ENCODE data around the gene CDC42BPA. TPM values are rescaled to one million over a fixed set of nuclear protein-coding genes. Genes with fewer than 3 reads are reported as not detected.

CDC42BPA gene
- total and polyA plus RNA-seq, 8 donors, result 6.2 to 198 (median 64.5) TPM

GRCh38 chr1:227311389-227312001, 6.8 kb downstream of the CDC42BPA start:
- WGBS, 5 donors, result 47 to 61% (median 52%) methylated on average over 4 of the region's 4 CpGs
- no peak for TF ChIP-seq POLR2AphosphoS5 (IDR thresholded peaks at IDR 0.05)
- TF ChIP-seq POLR2A (IDR thresholded peaks at IDR 0.05), result no peak
- TF ChIP-seq CTCF (IDR thresholded peaks at IDR 0.05), result no peak
- no peak for TF ChIP-seq EP300 (IDR thresholded peaks at IDR 0.05)
- intact Hi-C loops (cut with DNase I; ENCODE audit: low total_unique reads), result no loop called here

GRCh38 chr1:227308367-227309336, 9.6 kb downstream of the CDC42BPA start:
- H3K4me1 ChIP-seq, result peaks cover 12 to 78% (median 44%) of the 10 kb centered on the region in 4 donors
- no peaks in the 10 kb centered on the region for H3K36me3 ChIP-seq
- H3K27me3 ChIP-seq, result no peaks in the 10 kb centered on the region
- WGBS, 5 donors, result 31 to 49% (median 38%) methylated on average over 6 of the region's 6 CpGs
- intact Hi-C loops (cut with DNase I; ENCODE audit: low total_unique reads), result no loop called here
- peak overlapping the region in 2 of 4 donors; percentile 3 to 21 for H3K4me3 ChIP-seq
- H3K9me3 ChIP-seq, result no peaks in the 10 kb centered on the region
- DNase-seq, result peak in 1 of 2 donors; percentile 66
- no peak for TF ChIP-seq CTCF (IDR thresholded peaks at IDR 0.05)
- peak in 1 of 3 donors; percentile 18 for TF ChIP-seq POLR2AphosphoS5 (IDR thresholded peaks at IDR 0.05)
- peak overlapping the region; percentile 58 to 82 (median 72) for H3K27ac ChIP-seq

More at GRCh38 chr1:227311389-227312001, 6.8 kb downstream of the CDC42BPA start:
- H3K9me3 ChIP-seq, result no peaks in the 10 kb centered on the region
- no peak overlapping the region for H3K4me3 ChIP-seq
- peaks cover 12 to 75% (median 46%) of the 10 kb centered on the region in 4 donors for H3K4me1 ChIP-seq
- H3K27ac ChIP-seq, result peak overlapping the region in 2 of 5 donors; percentile 7 to 82
- H3K36me3 ChIP-seq, result no peaks in the 10 kb centered on the region
- DNase-seq, result no peak
- H3K27me3 ChIP-seq, result no peaks in the 10 kb centered on the region

GRCh38 chr1:227306689-227307088, 11.6 kb downstream of the CDC42BPA start:
- peak overlapping the region in 1 of 5 donors; percentile 65 for H3K27ac ChIP-seq
- no peaks in the 10 kb centered on the region for H3K9me3 ChIP-seq
- H3K4me1 ChIP-seq, result peaks cover 3 to 68% (median 31%) of the 10 kb centered on the region in 4 donors
- 90 to 94% (median 92%) methylated on average over 3 of the region's 3 CpGs for WGBS, 5 donors
- intact Hi-C loops (cut with DNase I; ENCODE audit: low total_unique reads), result no loop called here
- TF ChIP-seq POLR2AphosphoS5 (IDR thresholded peaks at IDR 0.05) (no peak), EP300 (IDR thresholded peaks at IDR 0.05) (no peak), CTCF (IDR thresholded peaks at IDR 0.05) (no peak), POLR2A (IDR thresholded peaks at IDR 0.05) (no peak)
- no peaks in the 10 kb centered on the region for H3K36me3 ChIP-seq
- H3K4me3 ChIP-seq, result no peak overlapping the region
- H3K27me3 ChIP-seq, result no peaks in the 10 kb centered on the region
- no peak for DNase-seq

GRCh38 chr1:227305894-227306626, 12.2 kb downstream of the CDC42BPA start:
- Histone ChIP-seq H3K4me3 (no peak overlapping the region), H3K27ac (peak overlapping the region in 1 of 5 donors; percentile 65), H3K27me3 (no peaks in the 10 kb centered on the region), H3K36me3 (no peaks in the 10 kb centered on the region), H3K9me3 (no peaks in the 10 kb centered on the region), H3K4me1 (peaks cover 3 to 66% (median 30%) of the 10 kb centered on the region in 4 donors)
- no peak for DNase-seq
- no peak for TF ChIP-seq POLR2A (IDR thresholded peaks at IDR 0.05)
- TF ChIP-seq POLR2AphosphoS5 (IDR thresholded peaks at IDR 0.05), result no peak
- no peak for TF ChIP-seq CTCF (IDR thresholded peaks at IDR 0.05)
- WGBS, 5 donors, result 80 to 88% (median 81%) methylated on average over 6 of the region's 6 CpGs
- intact Hi-C loops (cut with DNase I; ENCODE audit: low total_unique reads), result no loop called here

Measured in stomach (tissue), 9 donors.